ENCODE results near the gene PISD. TPM values are rescaled to one million over a fixed set of nuclear protein-coding genes. Genes with fewer than 3 reads are reported as not detected.

The PISD gene
- total and polyA plus RNA-seq, 2 of the 8 experiments (the other 6 are each of a cell fraction or from before 2014, with no cell fraction given), result 47.8 to 48.2 TPM

DNA sequence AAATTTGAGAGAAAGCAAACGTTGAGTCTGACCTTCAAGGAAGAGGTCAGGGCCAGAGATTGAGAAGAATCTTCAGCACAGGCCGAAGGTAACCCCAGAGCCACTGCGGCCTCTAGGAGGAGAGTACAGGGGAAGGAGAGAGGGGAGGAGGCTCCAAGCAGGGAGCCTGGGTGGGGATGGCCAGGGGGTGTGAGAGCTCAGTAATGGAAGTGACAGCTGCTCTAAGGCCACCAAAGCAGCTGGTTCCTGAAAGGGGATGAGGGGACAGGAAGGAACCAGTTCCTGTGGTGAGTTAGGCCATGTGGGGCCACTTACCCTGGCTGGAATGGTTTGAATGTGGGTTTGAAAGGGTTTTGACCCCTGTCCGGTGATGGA lies 46.1 kb downstream of the PISD start:
- H4K20me1 ChIP-seq (replicated peaks in 1 of 2; ENCODE audit: control insufficient read depth in 1 of 2, insufficient read depth in 2 of 2, low read length in 2 of 2), result peaks cover 5 to 7% of the 10 kb centered on the region in 2 experiments
- H3K23me2 ChIP-seq (ENCODE audit: low read depth, low read length), result no peaks in the 10 kb centered on the region
- H3K23ac ChIP-seq (ENCODE audit: insufficient read length), result no peak overlapping the region
- H2BK20ac ChIP-seq (ENCODE audit: low read length), result no peak overlapping the region
- H3K14ac ChIP-seq (ENCODE audit: insufficient read length), result no peak overlapping the region
- POLR2A ChIA-PET (ENCODE audit: partially characterized antibody), result interaction anchor here (1.4 to 5.6 kb wide), 4 partner anchors 9 to 15 kb away, joined by 5 to 30 read pairs (median 9); no protein-coding TSS in a partner anchor
- no peak overlapping the region for H3K27ac ChIP-seq (ENCODE audit: low read depth, low read length)
- H3K27me3 ChIP-seq (replicated peaks in 1 of 4; ENCODE audit: control insufficient read depth in 3 of 4, extremely low read depth in 1 of 4, insufficient read depth in 3 of 4, low read length in 3 of 4), result no peaks in the 10 kb centered on the region
- no peaks in the 10 kb centered on the region for H3K9me3 ChIP-seq (ENCODE audit: insufficient read depth in 2 of 2, low read depth in 1 of 2, low read length in 1 of 2)
- no peaks in the 10 kb centered on the region; a peak in 2 of 7 replicates for H3K4me1 ChIP-seq (replicated peaks in 1 of 4; ENCODE audit: control insufficient read depth in 3 of 4, insufficient read depth in 4 of 4, low read length in 3 of 4)
- no peak for FAIRE-seq
- no peak overlapping the region for H2BK120ac ChIP-seq (replicated peaks; ENCODE audit: low read depth, low read length)
- TF ChIP-seq TBP (IDR thresholded peaks at IDR 0.05; ENCODE audit: low read depth, low read length), result no peak
- no peak for TF ChIP-seq TAF1 (IDR thresholded peaks at IDR 0.05; ENCODE audit: low read depth, low read length)
- TF ChIP-seq RAD21 (IDR thresholded peaks at IDR 0.05 in 1 of 2, conservative IDR thresholded peaks at IDR 0.05 in 1 of 2; ENCODE audit: low read depth in 2 of 2, low read length in 2 of 2), result no peak
- TF ChIP-seq NRF1 (IDR thresholded peaks at IDR 0.05; ENCODE audit: low read depth, low read length), result no peak
- no peak for TF ChIP-seq POLR2A (IDR thresholded peaks at IDR 0.05; ENCODE audit: control extremely low read depth in 1 of 2, low read depth in 2 of 2, low read length in 2 of 2)
- no peak overlapping the region for H2AK5ac ChIP-seq (ENCODE audit: low read depth, low read length)
- no peak overlapping the region for H3K56ac ChIP-seq (replicated peaks; ENCODE audit: insufficient read length, low read depth, low read length)
- H3K4ac ChIP-seq (replicated peaks; ENCODE audit: insufficient read length, low read depth, low read length), result no peak overlapping the region
- no peak for DNase-seq (ENCODE audit: low read depth in 1 of 2, low spot score in 2 of 2)
- no peaks in the 10 kb centered on the region for H3K79me2 ChIP-seq (ENCODE audit: control insufficient read depth in 1 of 2, insufficient read depth in 2 of 2, low read length in 2 of 2)
- H4K8ac ChIP-seq (ENCODE audit: extremely low read depth, insufficient read depth, low read length), result no peak overlapping the region
- H2AFZ ChIP-seq (ENCODE audit: low read length), result no peak overlapping the region
- 0 out of 2 replicates have a peak overlapping the region, but pooled peaks have one; percentile 24 for H2BK5ac ChIP-seq (ENCODE audit: low read depth, low read length)
- no peak overlapping the region for H3K9ac ChIP-seq (replicated peaks in 1 of 4; ENCODE audit: extremely low read depth in 1 of 4, low read depth in 3 of 4, low read length in 3 of 4)
- H3K36me3 ChIP-seq (ENCODE audit: control insufficient read depth in 2 of 4, insufficient read depth in 4 of 4, low read length in 3 of 4), result peaks cover 2 to 24% (median 13%) of the 10 kb centered on the region in 4 experiments; a peak in 7 of 8 replicates
- CTCF ChIA-PET (ENCODE audit: partially characterized antibody), result interaction anchor here (0.6 to 2.2 kb wide), 5 partner anchors 9 to 59 kb away, joined by 3 to 6 read pairs (median 4); no protein-coding TSS in a partner anchor
- H4K91ac ChIP-seq (replicated peaks; ENCODE audit: insufficient read length, low read length), result no peak overlapping the region
- H3K4me2 ChIP-seq (ENCODE audit: insufficient read depth in 1 of 2, low read depth in 2 of 2, low read length in 2 of 2), result no peak overlapping the region
- no peak overlapping the region; the same call in 1 of the 2 replicates for H2BK12ac ChIP-seq (ENCODE audit: low read depth, low read length)
- H2BK15ac ChIP-seq (ENCODE audit: low read length), result no peak overlapping the region
- no peak overlapping the region for H3K4me3 ChIP-seq (ENCODE audit: extremely low read depth in 1 of 4, insufficient read depth in 2 of 4, low read depth in 3 of 4, low read length in 4 of 4)
- 89% methylated on average over 4 of the region's 4 CpGs; no CpG with 5 or more reads in 1 of the 2 experiments for WGBS, 2 experiments (ENCODE audit: extremely low coverage in 1 of 2, insufficient coverage in 1 of 2, insufficient read length in 1 of 2, insufficient replicate concordance in 2 of 2, low coverage in 1 of 2, low lambda C conversion rate in 2 of 2, missing lambda C conversion rate in 1 of 2)
- H3K18ac ChIP-seq (ENCODE audit: extremely low read depth, low read length), result no peak overlapping the region; the same call in 1 of the 2 replicates
- H3K79me1 ChIP-seq (ENCODE audit: low read depth, low read length), result no peaks in the 10 kb centered on the region; the same call in 1 of the 2 replicates
- H4K5ac ChIP-seq (ENCODE audit: insufficient read length, low read depth, low read length), result no peak overlapping the region

All from H1 (cell line).